Common myeloid progenitor, CD34-positive (primary cell): ENCODE results near the gene CAPRIN1.

Experiments
- CTCF ChIA-PET: fragments of 350-600 bp; sonication (Branson Sonifier 250); formaldehyde crosslinking; loops from one replicate; lab custom pipeline; 2021; ENCODE audit warnings: antibody characterized with exemption; lab: Charles Lee
- POLR2A ChIA-PET: fragments of 350-600 bp; sonication (Branson Sonifier 250); formaldehyde crosslinking; loops from one replicate; lab custom pipeline; 2021; ENCODE audit warnings: antibody characterized with exemption; lab: Charles Lee
- DNase-seq, 3 donors: peaks; one replicate each; pipeline versions ENCODE4 v3.0.0 to v3.0.0-alpha.2; 2013
- H3K27ac ChIP-seq, 2 experiments: 1 replicate in 1 of 2; 2 replicates in 1 of 2; pipeline ENCODE4 v1.7.0; 2013; ENCODE audit warnings: inconsistent platforms in 2 of 2, low read length in 2 of 2, mild to moderate bottlenecking in 2 of 2, low read depth in 1 of 2, moderate library complexity in 1 of 2; ENCODE audit not compliant: severe bottlenecking in 2 of 2, insufficient read depth in 1 of 2, poor library complexity in 1 of 2
- H3K27me3 ChIP-seq, 5 experiments: replicated peaks in 2 of 5; 1 replicate in 3 of 5; 2 replicates in 2 of 5; pipeline versions ENCODE4 v1.6.1 to v1.7.0; 2013; ENCODE audit warnings: low read length in 4 of 5, mild to moderate bottlenecking in 2 of 5, moderate library complexity in 2 of 5, inconsistent platforms in 1 of 5; ENCODE audit not compliant: insufficient read depth in 5 of 5, control insufficient read depth in 4 of 5
- H3K36me3 ChIP-seq, 4 experiments: 1 replicate in 2 of 4; 2 replicates in 2 of 4; pipeline versions ENCODE4 v1.6.1 to v1.7.0; 2013; ENCODE audit warnings: low read length in 3 of 4, control low read depth in 1 of 4, mild to moderate bottlenecking in 1 of 4; ENCODE audit not compliant: control insufficient read depth in 4 of 4, insufficient read depth in 4 of 4
- H3K4me1 ChIP-seq, 4 experiments: 1 replicate in 3 of 4; 2 replicates in 1 of 4; pipeline versions ENCODE4 v1.6.1 to v1.7.1; 2013; ENCODE audit warnings: low read length in 3 of 4, mild to moderate bottlenecking in 3 of 4, control low read depth in 1 of 4, inconsistent platforms in 1 of 4, moderate library complexity in 1 of 4; ENCODE audit not compliant: control insufficient read depth in 4 of 4, insufficient read depth in 4 of 4; ENCODE audit errors: control extremely low read depth in 1 of 4
- H3K4me3 ChIP-seq, 7 experiments: 1 replicate in 4 of 7; 2 replicates in 3 of 7; pipeline versions ENCODE4 v1.5.1 to v1.7.0; 2013; ENCODE audit warnings: mild to moderate bottlenecking in 7 of 7, low read length in 6 of 7, moderate library complexity in 6 of 7, inconsistent platforms in 2 of 7, low read depth in 2 of 7, control low read depth in 1 of 7; ENCODE audit not compliant: insufficient read depth in 4 of 7, control insufficient read depth in 1 of 7; ENCODE audit errors: extremely low read depth in 1 of 7
- H3K9me3 ChIP-seq, 5 experiments: 1 replicate in 4 of 5; 2 replicates in 1 of 5; pipeline versions ENCODE4 v1.6.1 to v1.7.1; 2013; ENCODE audit warnings: low read length in 4 of 5, mild to moderate bottlenecking in 2 of 5, inconsistent platforms in 1 of 5, low read depth in 1 of 5, moderate library complexity in 1 of 5; ENCODE audit not compliant: control insufficient read depth in 4 of 5, insufficient read depth in 2 of 5; ENCODE audit errors: control extremely low read depth in 1 of 5
- WGBS: methylation state at CpG from one replicate; pipeline ENCODE4 v1.1.5; 2013; ENCODE audit not compliant: insufficient coverage; 5-methylcytosine and 5-hydroxymethylcytosine counted together

Gene CAPRIN1

GRCh38 chr11:34136420-34136819, 84.9 kb downstream of the CAPRIN1 start:
- H3K27me3 ChIP-seq, result no peaks in the 10 kb centered on the region
- POLR2A ChIA-PET, result interaction anchor here (0.6 kb wide), 1 partner anchor 25 kb away, joined by 3 read pairs; no protein-coding TSS in a partner anchor
- WGBS, result 98% methylated on average over 4 of the region's 8 CpGs
- no peak overlapping the region for H3K27ac ChIP-seq
- CTCF ChIA-PET, result interaction anchor here (1.0 kb wide), 3 partner anchors 8 to 38 kb away, joined by 3 read pairs; no protein-coding TSS in a partner anchor
- H3K4me3 ChIP-seq, result no peak overlapping the region
- H3K4me1 ChIP-seq, result no peaks in the 10 kb centered on the region
- H3K36me3 ChIP-seq, result peaks cover 28 to 95% (median 71%) of the 10 kb centered on the region in 4 experiments
- DNase-seq, result no peak
- H3K9me3 ChIP-seq, result no peaks in the 10 kb centered on the region

- Histone ChIP-seq H3K27ac (no peak overlapping the region), H3K36me3 (peaks cover 31 to 96% (median 75%) of the 10 kb centered on the region in 4 experiments), H3K27me3 (no peaks in the 10 kb centered on the region), H3K9me3 (no peaks in the 10 kb centered on the region), H3K4me3 (no peak overlapping the region), H3K4me1 (no peaks in the 10 kb centered on the region)
- WGBS, result 98% methylated on average over 7 of the region's 7 CpGs
- CTCF ChIA-PET, result no interaction called here
- POLR2A ChIA-PET, result no interaction called here
- DNase-seq, result no peak
Observed at GRCh38 chr11:34139346-34139745, 87.8 kb downstream of the CAPRIN1 start.

GRCh38 chr11:34140149-34140548, 88.6 kb downstream of the CAPRIN1 start:
- H3K27ac ChIP-seq, result no peak overlapping the region
- no peak overlapping the region for H3K4me3 ChIP-seq
- ChIA-PET CTCF (interaction anchor here (1.3 to 4.5 kb wide), 2 partner anchors 13 to 212 kb away, joined by 3 to 20 read pairs; no protein-coding TSS in a partner anchor), POLR2A (no interaction called here)
- no peaks in the 10 kb centered on the region for H3K4me1 ChIP-seq
- 98% methylated on average over 9 of the region's 11 CpGs for WGBS
- no peaks in the 10 kb centered on the region for H3K9me3 ChIP-seq
- DNase-seq, result no peak
- H3K36me3 ChIP-seq, result peaks cover 29 to 96% (median 75%) of the 10 kb centered on the region in 4 experiments
- H3K27me3 ChIP-seq, result no peaks in the 10 kb centered on the region

DNA sequence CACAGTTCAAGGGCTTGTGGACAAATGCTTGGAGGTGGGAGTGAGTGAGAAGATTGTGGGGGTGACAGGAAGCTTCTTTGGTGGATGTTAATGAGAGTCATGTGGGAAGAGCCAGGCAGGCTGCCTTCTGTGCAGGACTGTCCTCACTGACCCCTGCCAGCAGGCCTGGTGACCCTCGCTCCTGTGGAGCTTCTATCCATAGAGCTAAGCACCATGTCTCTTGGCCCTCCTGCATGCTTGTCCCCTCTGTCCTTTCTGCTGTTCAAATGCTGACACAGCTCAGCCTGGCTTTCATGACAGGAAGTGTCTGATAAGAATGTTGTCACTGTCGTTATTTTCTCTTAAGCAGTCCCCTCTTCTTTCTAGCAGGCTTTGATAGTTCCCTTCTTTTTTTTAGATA, 91.5 kb downstream of the CAPRIN1 start:
- no CpG with 5 or more reads among the region's 2 CpGs for WGBS
- Histone ChIP-seq H3K4me1 (no peaks in the 10 kb centered on the region), H3K9me3 (no peaks in the 10 kb centered on the region), H3K27me3 (no peaks in the 10 kb centered on the region), H3K4me3 (no peak overlapping the region), H3K36me3 (peaks cover 27 to 96% (median 84%) of the 10 kb centered on the region in 4 experiments), H3K27ac (no peak overlapping the region)
- ChIA-PET CTCF (interaction anchor here (1.0 to 4.5 kb wide), 2 partner anchors 10 to 15 kb away, joined by 3 to 20 read pairs; no protein-coding TSS in a partner anchor), POLR2A (interaction anchor here (0.7 kb wide), 1 partner anchor 98 kb away, joined by 3 read pairs; no protein-coding TSS in a partner anchor)
- no peak for DNase-seq

DNA sequence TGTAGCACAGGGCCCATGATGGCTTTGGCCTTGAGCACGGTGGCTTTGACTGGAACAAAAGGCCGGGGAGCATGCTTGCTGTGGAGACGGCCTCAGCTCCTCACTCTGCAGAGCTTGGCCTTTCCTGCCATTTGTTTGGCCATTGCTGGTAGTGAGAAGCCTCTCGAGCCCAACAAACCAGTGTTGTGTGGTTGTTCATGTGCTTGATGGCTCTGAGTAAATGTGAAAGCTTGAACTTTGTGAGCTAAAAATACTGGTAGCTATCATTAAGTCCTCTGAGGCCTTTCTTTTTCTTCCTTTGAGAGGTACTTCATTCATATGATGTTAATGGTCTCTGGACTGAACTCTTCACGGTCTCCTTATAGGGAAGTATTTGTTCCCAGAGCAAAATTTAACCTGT, 93.5 kb downstream of the CAPRIN1 start:
- H3K4me1 ChIP-seq, result peaks cover 0 to 5% (median 0%) of the 10 kb centered on the region in 4 experiments
- H3K27ac ChIP-seq, result no peak overlapping the region
- no peaks in the 10 kb centered on the region for H3K9me3 ChIP-seq
- no peak for DNase-seq
- H3K27me3 ChIP-seq, result no peaks in the 10 kb centered on the region
- no peak overlapping the region for H3K4me3 ChIP-seq
- WGBS, result 92% methylated on average over 4 of the region's 5 CpGs
- POLR2A ChIA-PET, result no interaction called here
- CTCF ChIA-PET, result interaction anchor here (0.7 kb wide), 1 partner anchor 9 kb away, joined by 3 read pairs; no protein-coding TSS in a partner anchor
- peaks cover 33 to 98% (median 79%) of the 10 kb centered on the region in 4 experiments for H3K36me3 ChIP-seq

GRCh38 chr11:34145847-34146381, 94.4 kb downstream of the CAPRIN1 start:
- POLR2A ChIA-PET, result no interaction called here
- Histone ChIP-seq H3K36me3 (peaks cover 29 to 96% (median 77%) of the 10 kb centered on the region in 4 experiments), H3K9me3 (no peaks in the 10 kb centered on the region), H3K4me3 (no peak overlapping the region), H3K27ac (no peak overlapping the region), H3K27me3 (no peaks in the 10 kb centered on the region), H3K4me1 (peaks cover 0 to 5% (median 0%) of the 10 kb centered on the region in 4 experiments)
- WGBS, result 94% methylated on average over 7 of the region's 8 CpGs
- CTCF ChIA-PET, result no interaction called here
- DNase-seq, result no peak

DNA sequence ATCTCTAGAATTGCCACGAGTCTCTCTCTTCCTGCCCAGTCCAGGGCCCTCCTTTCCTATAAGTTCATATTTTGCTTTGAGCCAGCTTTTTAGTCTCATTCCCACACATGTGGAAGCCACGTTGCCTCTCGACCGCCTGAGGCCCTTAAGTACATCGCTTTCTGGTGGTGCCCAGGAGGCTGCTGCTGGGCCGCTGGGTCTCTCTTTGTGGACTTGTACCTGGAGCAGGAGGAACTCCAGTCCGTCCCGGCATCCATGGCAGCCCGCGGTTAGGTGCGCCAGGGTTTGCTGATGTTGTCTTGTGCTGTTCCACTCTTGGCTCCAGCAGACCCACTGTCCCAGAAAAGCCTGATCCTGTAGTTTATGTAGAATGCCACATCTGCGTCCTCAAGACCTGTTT, 94.9 kb downstream of the CAPRIN1 start:
- WGBS, result 98% methylated on average over 8 of the region's 12 CpGs
- peaks cover 0 to 5% (median 0%) of the 10 kb centered on the region in 4 experiments for H3K4me1 ChIP-seq

More for the DNA sequence above, 94.9 kb downstream of the CAPRIN1 start:
- Histone ChIP-seq H3K9me3 (no peaks in the 10 kb centered on the region), H3K36me3 (peaks cover 29 to 95% (median 73%) of the 10 kb centered on the region in 4 experiments), H3K27ac (no peak overlapping the region), H3K4me3 (no peak overlapping the region), H3K27me3 (no peaks in the 10 kb centered on the region)
- CTCF ChIA-PET, result no interaction called here
- no peak for DNase-seq
- POLR2A ChIA-PET, result no interaction called here
